ENCODE data around the gene KCNQ2.

Gene KCNQ2

DNA sequence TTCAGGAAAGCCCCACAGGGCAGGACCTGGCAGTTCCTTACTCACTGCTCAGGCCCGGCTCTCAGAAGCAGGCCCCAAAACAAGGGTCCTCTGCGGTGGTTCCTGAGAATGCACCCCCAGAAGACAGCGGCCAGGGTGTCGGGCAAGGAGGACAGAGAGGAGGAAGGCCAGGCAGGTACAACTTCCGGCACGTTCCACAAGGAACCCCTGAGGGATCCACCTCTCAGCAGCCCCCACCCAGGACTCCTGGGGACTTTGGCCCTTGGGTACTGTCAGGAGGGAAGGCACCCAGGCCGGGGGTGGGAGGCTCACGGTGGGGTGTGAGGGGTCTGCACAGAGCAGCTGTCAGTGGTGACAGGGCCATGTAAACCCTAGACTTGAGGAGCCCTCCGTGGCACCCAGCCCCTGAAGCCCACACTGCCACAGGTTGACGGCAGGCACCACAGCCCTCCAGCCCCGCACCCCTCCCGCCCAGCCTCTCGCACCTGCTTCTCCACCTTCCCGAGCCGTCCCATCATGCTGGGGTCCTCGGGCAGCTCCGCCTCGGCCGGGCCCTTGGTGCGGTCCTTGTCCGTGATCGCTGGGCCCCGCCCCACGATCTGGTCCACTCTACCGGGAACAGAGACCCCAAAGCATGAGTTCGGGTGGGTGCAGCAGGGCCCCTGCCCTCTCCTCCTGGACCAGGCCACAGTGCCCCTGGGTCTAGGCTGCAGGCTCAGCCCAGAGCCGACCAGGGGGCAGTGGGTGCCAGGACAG is 64.3 kb downstream of the KCNQ2 start:
- Histone ChIP-seq H3K27ac (no peak overlapping the region), H3K36me3 (ENCODE audit: control insufficient read depth, insufficient read depth, low read length) (no peaks in the 10 kb centered on the region), H3K9me3 (ENCODE audit: control insufficient read depth, low read length) (no peaks in the 10 kb centered on the region), H3K4me1 (no peaks in the 10 kb centered on the region), H3K79me2 (no peaks in the 10 kb centered on the region), H2AFZ (no peak overlapping the region), H3K4me3 (ENCODE audit: low read depth, low read length) (no peak overlapping the region), H3K4me2 (ENCODE audit: low read length) (no peak overlapping the region), H3K27me3 (ENCODE audit: control insufficient read depth, insufficient read depth, low read length) (no peaks in the 10 kb centered on the region), H3K9ac (no peak overlapping the region)
- TF ChIP-seq, protein P1, sequence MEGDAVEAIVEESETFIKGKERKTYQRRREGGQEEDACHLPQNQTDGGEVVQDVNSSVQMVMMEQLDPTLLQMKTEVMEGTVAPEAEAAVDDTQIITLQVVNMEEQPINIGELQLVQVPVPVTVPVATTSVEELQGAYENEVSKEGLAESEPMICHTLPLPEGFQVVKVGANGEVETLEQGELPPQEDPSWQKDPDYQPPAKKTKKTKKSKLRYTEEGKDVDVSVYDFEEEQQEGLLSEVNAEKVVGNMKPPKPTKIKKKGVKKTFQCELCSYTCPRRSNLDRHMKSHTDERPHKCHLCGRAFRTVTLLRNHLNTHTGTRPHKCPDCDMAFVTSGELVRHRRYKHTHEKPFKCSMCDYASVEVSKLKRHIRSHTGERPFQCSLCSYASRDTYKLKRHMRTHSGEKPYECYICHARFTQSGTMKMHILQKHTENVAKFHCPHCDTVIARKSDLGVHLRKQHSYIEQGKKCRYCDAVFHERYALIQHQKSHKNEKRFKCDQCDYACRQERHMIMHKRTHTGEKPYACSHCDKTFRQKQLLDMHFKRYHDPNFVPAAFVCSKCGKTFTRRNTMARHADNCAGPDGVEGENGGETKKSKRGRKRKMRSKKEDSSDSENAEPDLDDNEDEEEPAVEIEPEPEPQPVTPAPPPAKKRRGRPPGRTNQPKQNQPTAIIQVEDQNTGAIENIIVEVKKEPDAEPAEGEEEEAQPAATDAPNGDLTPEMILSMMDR (IDR thresholded peaks at IDR 0.05): no peak

DNA sequence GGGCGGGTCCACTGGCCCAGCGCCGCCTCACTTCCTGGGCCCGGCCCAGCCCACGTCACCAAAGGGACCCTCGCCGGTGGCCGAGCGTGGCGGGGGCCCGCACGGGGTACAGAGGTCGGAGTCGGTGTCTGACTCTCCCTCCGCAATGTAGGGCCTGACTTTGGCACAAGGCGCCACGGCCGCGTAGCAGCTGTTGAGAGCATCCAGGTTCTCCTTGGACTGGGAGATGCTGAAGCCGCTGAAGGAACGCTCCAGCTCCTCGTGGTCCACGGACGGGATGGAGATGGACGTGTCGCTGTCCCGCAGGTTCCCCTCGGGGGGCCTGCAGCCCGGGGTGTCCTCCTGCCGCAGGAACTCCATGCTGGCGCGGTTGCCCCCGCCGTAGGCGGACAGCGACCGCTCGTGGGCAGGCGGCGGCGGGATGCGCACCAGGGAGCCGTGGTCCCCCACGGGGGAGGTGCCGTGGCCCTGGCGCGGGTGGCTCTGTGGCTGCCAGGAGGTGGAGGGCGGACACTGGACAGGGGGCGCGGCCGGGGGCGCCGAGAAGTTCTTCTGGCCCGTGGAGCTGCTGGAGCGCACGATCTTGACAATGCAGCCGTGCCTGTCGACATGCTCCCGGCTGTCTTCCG is 65.7 kb downstream of the KCNQ2 start:
- Histone ChIP-seq H3K9ac (no peak overlapping the region), H3K36me3 (ENCODE audit: control insufficient read depth, insufficient read depth, low read length) (no peaks in the 10 kb centered on the region), H3K79me2 (no peaks in the 10 kb centered on the region), H3K27ac (no peak overlapping the region), H3K4me3 (ENCODE audit: low read depth, low read length) (no peak overlapping the region), H2AFZ (no peak overlapping the region), H3K27me3 (ENCODE audit: control insufficient read depth, insufficient read depth, low read length) (no peaks in the 10 kb centered on the region), H3K4me1 (no peaks in the 10 kb centered on the region), H3K9me3 (ENCODE audit: control insufficient read depth, low read length) (no peaks in the 10 kb centered on the region), H3K4me2 (ENCODE audit: low read length) (no peak overlapping the region)
- TF ChIP-seq, protein P1 (IDR thresholded peaks at IDR 0.05): no peak

DNA sequence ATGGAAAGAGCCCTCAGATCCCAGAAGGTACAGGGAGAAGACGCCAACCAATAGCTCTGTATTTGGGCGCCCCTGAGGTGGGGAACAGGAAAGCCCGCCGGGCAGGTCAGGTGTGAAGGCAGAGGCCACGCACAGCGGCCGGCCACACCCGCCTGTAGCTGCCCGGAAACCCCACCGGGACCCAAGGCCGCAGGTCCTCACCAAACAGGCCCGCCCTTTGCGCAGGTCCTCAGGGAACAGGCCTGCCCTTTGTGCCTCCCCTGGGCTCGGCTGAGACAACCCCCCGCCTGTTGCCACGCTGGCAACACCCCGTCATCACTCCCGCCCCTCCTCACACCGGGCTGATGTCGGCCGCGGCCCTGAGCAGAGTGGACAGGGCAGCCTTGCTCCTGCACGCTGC is 66.4 kb downstream of the KCNQ2 start:
- no peak overlapping the region for H3K4me3 ChIP-seq (ENCODE audit: low read depth, low read length)
- no peaks in the 10 kb centered on the region for H3K36me3 ChIP-seq (ENCODE audit: control insufficient read depth, insufficient read depth, low read length)
- no peak overlapping the region for H2AFZ ChIP-seq
- no peaks in the 10 kb centered on the region for H3K27me3 ChIP-seq (ENCODE audit: control insufficient read depth, insufficient read depth, low read length)
- no peaks in the 10 kb centered on the region for H3K79me2 ChIP-seq
- no peaks in the 10 kb centered on the region for H3K4me1 ChIP-seq
- no peak overlapping the region for H3K27ac ChIP-seq
- H3K4me2 ChIP-seq (ENCODE audit: low read length): no peak overlapping the region
- H3K9ac ChIP-seq: no peak overlapping the region
- no peaks in the 10 kb centered on the region for H3K9me3 ChIP-seq (ENCODE audit: control insufficient read depth, low read length)
- TF ChIP-seq, protein P1 (IDR thresholded peaks at IDR 0.05): no peak

DNA sequence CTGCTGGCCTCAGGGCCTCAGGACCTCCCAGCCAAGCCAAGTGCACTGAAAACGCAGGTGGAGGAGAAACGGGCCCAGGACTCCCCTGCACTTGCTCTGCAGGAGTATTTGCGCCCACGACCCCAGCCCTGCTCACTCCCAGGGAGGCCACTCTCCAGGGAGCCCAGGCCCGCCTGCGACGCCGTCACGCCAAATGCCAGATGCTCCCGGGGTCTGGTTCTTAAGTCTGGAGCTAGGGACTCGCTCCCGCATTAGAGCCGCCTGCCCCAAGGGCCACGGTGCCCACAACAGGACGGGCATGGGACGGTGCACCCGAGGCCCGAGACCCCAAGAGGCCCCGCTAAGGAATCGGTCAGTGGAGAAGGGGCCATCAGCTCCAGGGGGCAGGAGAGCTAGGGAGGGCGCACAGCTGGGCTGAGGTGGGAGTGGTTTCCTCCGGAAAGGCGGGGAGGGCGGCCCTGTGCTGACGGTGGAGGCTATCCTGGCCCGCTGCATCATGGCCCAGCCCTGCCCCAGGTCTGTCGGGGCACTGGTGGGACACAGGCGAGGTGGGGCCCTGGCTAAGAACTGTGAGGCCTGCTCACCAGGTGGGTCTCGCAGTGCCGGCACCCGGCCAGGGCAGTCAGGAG is 67.2 kb downstream of the KCNQ2 start:
- H3K79me2 ChIP-seq: no peaks in the 10 kb centered on the region
- TF ChIP-seq, protein P1 (IDR thresholded peaks at IDR 0.05): no peak

More for the DNA sequence above, 67.2 kb downstream of the KCNQ2 start:
- no peaks in the 10 kb centered on the region for H3K36me3 ChIP-seq (ENCODE audit: control insufficient read depth, insufficient read depth, low read length)
- no peak overlapping the region for H3K4me2 ChIP-seq (ENCODE audit: low read length)
- no peak overlapping the region for H3K27ac ChIP-seq
- no peak overlapping the region for H2AFZ ChIP-seq
- H3K4me3 ChIP-seq (ENCODE audit: low read depth, low read length): no peak overlapping the region
- no peaks in the 10 kb centered on the region for H3K4me1 ChIP-seq
- no peaks in the 10 kb centered on the region for H3K9me3 ChIP-seq (ENCODE audit: control insufficient read depth, low read length)
- no peak overlapping the region for H3K9ac ChIP-seq
- H3K27me3 ChIP-seq (ENCODE audit: control insufficient read depth, insufficient read depth, low read length): no peaks in the 10 kb centered on the region

Data from parathyroid adenoma (tissue), 2 donors.